Ramos (cell line): Measurements from ENCODE around the gene SPC24.
"Not testable (repeated sequence)": the region's sequence is repeated elsewhere in the genome, so short reads cannot be mapped to it uniquely, and the experiment has no call there.

Experiments used
- in situ Hi-C: fragments of 300-500 bp; cut with MboI; formaldehyde crosslinking; loops from one replicate; pipeline ENCODE4 v1.14.3; 2022; ENCODE audit warnings: low sequenced_read_pairs; ENCODE audit not compliant: unreplicated experiment

SPC24 gene

DNA sequence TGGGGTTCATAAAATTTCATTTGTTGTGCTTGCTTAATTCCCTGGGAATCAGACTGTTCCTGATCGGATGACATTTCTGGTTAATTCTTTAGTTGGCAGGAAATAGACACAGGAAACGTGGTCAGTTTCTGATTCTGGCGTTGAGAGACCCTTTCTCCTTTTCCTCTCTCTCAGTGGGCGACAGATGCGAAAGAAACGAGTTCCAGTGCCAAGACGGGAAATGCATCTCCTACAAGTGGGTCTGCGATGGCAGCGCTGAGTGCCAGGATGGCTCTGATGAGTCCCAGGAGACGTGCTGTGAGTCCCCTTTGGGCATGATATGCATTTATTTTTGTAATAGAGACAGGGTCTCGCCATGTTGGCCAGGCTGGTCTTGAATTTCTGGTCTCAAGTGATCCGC, 55.5 kb downstream of the SPC24 start:
- in situ Hi-C loops: no loop called here

DNA sequence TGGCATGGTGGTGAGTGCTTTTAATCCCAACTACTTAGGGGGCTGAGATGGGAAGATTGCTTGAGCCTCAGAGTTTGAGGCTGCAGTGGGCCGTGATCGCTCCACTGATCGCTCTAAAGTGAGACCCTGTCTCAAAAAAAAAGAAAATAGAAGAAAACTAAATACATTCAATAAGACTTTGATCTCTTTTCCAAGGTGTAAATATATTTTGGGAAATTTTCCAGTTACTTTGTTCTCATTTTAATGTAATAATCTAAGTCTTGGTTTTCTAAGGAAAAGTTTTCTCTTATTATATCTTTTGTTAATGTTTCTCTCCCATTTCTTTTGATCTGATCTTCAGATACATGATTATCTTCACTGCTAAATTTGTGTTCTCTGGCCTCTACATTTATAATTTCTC, 56.7 kb downstream of the SPC24 start:
- in situ Hi-C loops: no loop called here

GRCh38 chr19:11098327-11098726, 57.3 kb downstream of the SPC24 start:
- in situ Hi-C loops: no loop called here

DNA sequence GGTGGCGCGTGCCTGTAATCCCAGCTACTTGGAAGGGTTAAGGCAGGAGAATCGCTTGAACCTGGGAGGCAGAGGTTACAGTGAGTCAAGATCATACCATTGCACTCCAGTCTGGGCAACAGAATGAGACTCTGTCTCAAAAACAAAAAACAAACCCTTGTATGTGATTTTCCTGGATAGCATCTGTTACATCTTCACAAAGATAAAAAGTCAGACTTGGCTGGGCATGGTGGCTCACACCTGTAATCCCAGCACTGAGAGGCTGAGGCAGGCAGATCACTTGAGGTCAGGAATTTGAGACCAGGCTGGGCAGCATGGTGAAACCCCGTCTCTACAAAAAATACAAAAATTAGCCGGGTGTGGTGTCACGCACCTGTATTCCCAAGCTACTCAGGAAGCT, 58.2 kb downstream of the SPC24 start:
- in situ Hi-C loops: not testable (repeated sequence)

- in situ Hi-C loops: no loop called here
Measured at GRCh38 chr19:11096210-11096841, 59.3 kb downstream of the SPC24 start.
